ENCODE measurements around the gene TFIP11. TPM values are rescaled to one million over a fixed set of nuclear protein-coding genes. Genes with fewer than 3 reads are reported as not detected.

TFIP11 gene
- total and polyA plus RNA-seq, 2 donors (not counting 1 experiment from before 2014, with no cell fraction given): 33.5 to 82.8 TPM

- TF ChIP-seq EZH2 (IDR thresholded peaks at IDR 0.05; ENCODE audit: borderline replicate concordance, insufficient read depth, low read depth, low read length, poor library complexity, severe bottlenecking): no peak
- TF ChIP-seq CTCF (IDR thresholded peaks at IDR 0.05): no peak
- intact Hi-C loops (cut with micrococcal nuclease): no loop called here
- no peaks in the 10 kb centered on the region for H3K9me3 Mint-ChIP-seq (ENCODE audit: insufficient read depth)
- no peak overlapping the region for H2AFZ ChIP-seq (ENCODE audit: insufficient read depth, low read depth, low read length, poor library complexity, severe bottlenecking)
- ChIA-PET POLR2A (no interaction called here), CTCF (interaction anchor here (1.0 to 9.7 kb wide), 2 partner anchors 68 to 102 kb away, joined by 3 to 136 read pairs; no protein-coding TSS in a partner anchor)
- H3K4me2 ChIP-seq (replicated peaks; ENCODE audit: low read depth, low read length, poor library complexity, severe bottlenecking): no peak overlapping the region
- no peaks in the 10 kb centered on the region for H3K27me3 Mint-ChIP-seq
- no peak overlapping the region for H3K9ac ChIP-seq (ENCODE audit: low read length)
- H3K9me3 ChIP-seq (ENCODE audit: control extremely low read depth in 1 of 3, control insufficient read depth in 2 of 3, insufficient read depth in 1 of 3, low read length in 2 of 3): no peaks in the 10 kb centered on the region
- H3K4me1 Mint-ChIP-seq: no peaks in the 10 kb centered on the region
- H3K27ac Mint-ChIP-seq: no peak overlapping the region
- H3K4me3 ChIP-seq (ENCODE audit: control extremely low read depth in 1 of 5, extremely low read depth in 1 of 5, insufficient read depth in 1 of 5, low read depth in 2 of 5, low read length in 4 of 5): no peak overlapping the region
- no peaks in the 10 kb centered on the region for H3K4me1 ChIP-seq (ENCODE audit: control insufficient read depth in 2 of 2, insufficient read depth in 2 of 2, low read length in 2 of 2)
- H3K79me2 ChIP-seq (ENCODE audit: control insufficient read depth, insufficient read depth, low read length): peaks cover 12% of the 10 kb centered on the region
- WGBS (ENCODE audit: insufficient coverage): 96% methylated on average over 5 of the region's 5 CpGs
- H3K36me3 ChIP-seq (replicated peaks in 1 of 2; ENCODE audit: control extremely low read depth in 1 of 2, control insufficient read depth in 1 of 2, extremely low read depth in 1 of 2, insufficient read depth in 2 of 2, low read length in 1 of 2): peaks cover 4 to 96% of the 10 kb centered on the region in 2 experiments
- H3K27me3 ChIP-seq (replicated peaks in 1 of 4; ENCODE audit: control extremely low read depth in 1 of 4, control insufficient read depth in 3 of 4, insufficient read depth in 4 of 4, low read length in 3 of 4): no peaks in the 10 kb centered on the region
- peaks cover 7% of the 10 kb centered on the region for H4K20me1 ChIP-seq (ENCODE audit: control insufficient read depth, insufficient read depth, low read length, poor library complexity, severe bottlenecking)
- ATAC-seq (ENCODE audit: low read depth) (no peak), DNase-seq (no peak)
- H3K4me3 Mint-ChIP-seq: no peak overlapping the region
- H3K27ac ChIP-seq (ENCODE audit: low read length in 2 of 2): no peak overlapping the region
Measured at GRCh38 chr22:26466196-26466595, 46.1 kb downstream of the TFIP11 start.

- ChIA-PET CTCF (interaction anchor here (6.2 to 9.7 kb wide), 2 partner anchors 66 to 100 kb away, joined by 136 to 179 read pairs; no protein-coding TSS in a partner anchor), POLR2A (no interaction called here)
- no peaks in the 10 kb centered on the region for H3K27me3 ChIP-seq (replicated peaks in 1 of 4; ENCODE audit: control extremely low read depth in 1 of 4, control insufficient read depth in 3 of 4, insufficient read depth in 4 of 4, low read length in 3 of 4)
- Mint-ChIP-seq H3K9me3 (ENCODE audit: insufficient read depth) (no peaks in the 10 kb centered on the region), H3K27ac (no peak overlapping the region), H3K4me3 (no peak overlapping the region), H3K27me3 (no peaks in the 10 kb centered on the region), H3K4me1 (no peaks in the 10 kb centered on the region)
- H4K20me1 ChIP-seq (ENCODE audit: control insufficient read depth, insufficient read depth, low read length, poor library complexity, severe bottlenecking): peaks cover 16% of the 10 kb centered on the region
- H3K27ac ChIP-seq (ENCODE audit: low read length in 2 of 2): no peak overlapping the region
- whole genome bisulfite sequencing (ENCODE audit: insufficient coverage): 96% methylated on average over 6 of the region's 7 CpGs
- no peaks in the 10 kb centered on the region for H3K9me3 ChIP-seq (ENCODE audit: control extremely low read depth in 1 of 3, control insufficient read depth in 2 of 3, insufficient read depth in 1 of 3, low read length in 2 of 3)
- DNase-seq (no peak), ATAC-seq (ENCODE audit: low read depth) (no peak)
- no peak overlapping the region for H3K4me3 ChIP-seq (ENCODE audit: control extremely low read depth in 1 of 5, extremely low read depth in 1 of 5, insufficient read depth in 1 of 5, low read depth in 2 of 5, low read length in 4 of 5)
- intact Hi-C loops (cut with micrococcal nuclease): loop anchor here (5.0 kb wide), 1 partner anchor 87 kb away; no protein-coding TSS in a partner anchor
- TF ChIP-seq EZH2 (IDR thresholded peaks at IDR 0.05; ENCODE audit: borderline replicate concordance, insufficient read depth, low read depth, low read length, poor library complexity, severe bottlenecking) (no peak), CTCF (IDR thresholded peaks at IDR 0.05) (no peak)
- H3K9ac ChIP-seq (ENCODE audit: low read length): no peak overlapping the region
- H3K36me3 ChIP-seq (replicated peaks in 1 of 2; ENCODE audit: control extremely low read depth in 1 of 2, control insufficient read depth in 1 of 2, extremely low read depth in 1 of 2, insufficient read depth in 2 of 2, low read length in 1 of 2): peaks cover 0 to 87% of the 10 kb centered on the region in 2 experiments
- no peaks in the 10 kb centered on the region for H3K4me1 ChIP-seq (ENCODE audit: control insufficient read depth in 2 of 2, insufficient read depth in 2 of 2, low read length in 2 of 2)
- no peak overlapping the region for H3K4me2 ChIP-seq (replicated peaks; ENCODE audit: low read depth, low read length, poor library complexity, severe bottlenecking)
- H3K79me2 ChIP-seq (ENCODE audit: control insufficient read depth, insufficient read depth, low read length): peaks cover 12% of the 10 kb centered on the region
- no peak overlapping the region for H2AFZ ChIP-seq (ENCODE audit: insufficient read depth, low read depth, low read length, poor library complexity, severe bottlenecking)
Measured at GRCh38 chr22:26464312-26464711, 48.0 kb downstream of the TFIP11 start.

Data from B cell (primary cell).